WTC11 (cell line): ENCODE measurements around the gene ZBTB20.

ENCODE experiments used
- JUN ChIP-seq: sonication (generic); formaldehyde crosslinking; IDR thresholded peaks from 2 replicates; pipeline ENCODE4 v1.8.0; 2023; ENCODE audit warnings: mild to moderate bottlenecking, missing genetic modification reagents
- RELA ChIP-seq: sonication (generic); formaldehyde crosslinking; IDR thresholded peaks from 2 replicates; pipeline ENCODE4 v1.8.1; 2022; ENCODE audit warnings: missing genetic modification reagents, mild to moderate bottlenecking, borderline replicate concordance
- TF ChIP-seq, protein P1 (sequence below): sonication (generic); formaldehyde crosslinking; conservative IDR thresholded peaks from 2 replicates; pipeline ENCODE4 v1.8.1; 2022; ENCODE audit warnings: mild to moderate bottlenecking, missing genetic modification reagents
- TF ChIP-seq, protein P2 (sequence below): fragments of 200-600 bp; IDR thresholded peaks from 2 replicates; pipeline ENCODE4 v1.8.0; 2022; ENCODE audit warnings: antibody characterized with exemption
- TF ChIP-seq, protein P3 (sequence below): sonication (generic); formaldehyde crosslinking; IDR thresholded peaks from 2 replicates; pipeline ENCODE4 v1.8.1; 2022; ENCODE audit warnings: mild to moderate bottlenecking, moderate library complexity, missing genetic modification reagents
- TF ChIP-seq, protein P4 (sequence below): sonication (generic); formaldehyde crosslinking; IDR thresholded peaks from 2 replicates; pipeline ENCODE4 v1.8.0; 2023; ENCODE audit warnings: missing genetic modification reagents

DNA sequence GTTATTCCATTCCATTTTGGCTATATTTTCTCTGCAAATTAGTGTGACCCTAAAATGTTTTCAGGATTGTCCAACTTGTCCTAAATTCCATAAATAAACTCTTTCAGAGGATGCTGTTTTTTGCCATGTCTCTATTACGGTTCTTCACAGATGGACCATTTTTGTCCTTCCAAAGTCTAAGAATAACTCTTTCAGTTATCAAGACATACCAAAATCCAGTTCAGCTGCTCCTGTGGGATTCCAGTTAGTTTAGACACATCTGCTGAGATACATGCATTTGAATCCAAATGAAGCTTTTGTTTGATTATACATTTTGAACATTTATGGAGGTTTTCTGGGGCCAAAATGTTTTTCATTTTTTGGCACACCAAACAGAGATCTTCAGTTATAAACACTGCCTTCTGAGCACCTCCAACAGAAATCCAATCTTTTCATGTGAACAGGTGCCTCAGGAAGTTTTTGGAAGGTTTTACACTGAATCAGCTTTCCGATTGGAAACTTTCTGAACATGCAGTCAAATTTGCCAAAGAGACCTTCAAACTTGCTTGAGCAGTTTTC, 772.6 kb downstream of the ZBTB20 start:
- TF ChIP-seq RELA (CRISPR knock-in tag) (no peak), JUN (CRISPR knock-in tag) (no peak)
- TF ChIP-seq, protein P1, sequence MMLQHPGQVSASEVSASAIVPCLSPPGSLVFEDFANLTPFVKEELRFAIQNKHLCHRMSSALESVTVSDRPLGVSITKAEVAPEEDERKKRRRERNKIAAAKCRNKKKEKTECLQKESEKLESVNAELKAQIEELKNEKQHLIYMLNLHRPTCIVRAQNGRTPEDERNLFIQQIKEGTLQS (CRISPR knock-in tag) = no peak
- TF ChIP-seq, protein P2, sequence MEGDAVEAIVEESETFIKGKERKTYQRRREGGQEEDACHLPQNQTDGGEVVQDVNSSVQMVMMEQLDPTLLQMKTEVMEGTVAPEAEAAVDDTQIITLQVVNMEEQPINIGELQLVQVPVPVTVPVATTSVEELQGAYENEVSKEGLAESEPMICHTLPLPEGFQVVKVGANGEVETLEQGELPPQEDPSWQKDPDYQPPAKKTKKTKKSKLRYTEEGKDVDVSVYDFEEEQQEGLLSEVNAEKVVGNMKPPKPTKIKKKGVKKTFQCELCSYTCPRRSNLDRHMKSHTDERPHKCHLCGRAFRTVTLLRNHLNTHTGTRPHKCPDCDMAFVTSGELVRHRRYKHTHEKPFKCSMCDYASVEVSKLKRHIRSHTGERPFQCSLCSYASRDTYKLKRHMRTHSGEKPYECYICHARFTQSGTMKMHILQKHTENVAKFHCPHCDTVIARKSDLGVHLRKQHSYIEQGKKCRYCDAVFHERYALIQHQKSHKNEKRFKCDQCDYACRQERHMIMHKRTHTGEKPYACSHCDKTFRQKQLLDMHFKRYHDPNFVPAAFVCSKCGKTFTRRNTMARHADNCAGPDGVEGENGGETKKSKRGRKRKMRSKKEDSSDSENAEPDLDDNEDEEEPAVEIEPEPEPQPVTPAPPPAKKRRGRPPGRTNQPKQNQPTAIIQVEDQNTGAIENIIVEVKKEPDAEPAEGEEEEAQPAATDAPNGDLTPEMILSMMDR = no peak
- TF ChIP-seq, protein P3, sequence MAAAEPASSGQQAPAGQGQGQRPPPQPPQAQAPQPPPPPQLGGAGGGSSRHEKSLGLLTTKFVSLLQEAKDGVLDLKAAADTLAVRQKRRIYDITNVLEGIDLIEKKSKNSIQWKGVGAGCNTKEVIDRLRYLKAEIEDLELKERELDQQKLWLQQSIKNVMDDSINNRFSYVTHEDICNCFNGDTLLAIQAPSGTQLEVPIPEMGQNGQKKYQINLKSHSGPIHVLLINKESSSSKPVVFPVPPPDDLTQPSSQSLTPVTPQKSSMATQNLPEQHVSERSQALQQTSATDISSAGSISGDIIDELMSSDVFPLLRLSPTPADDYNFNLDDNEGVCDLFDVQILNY (CRISPR knock-in tag) = no peak
- TF ChIP-seq, protein P4, sequence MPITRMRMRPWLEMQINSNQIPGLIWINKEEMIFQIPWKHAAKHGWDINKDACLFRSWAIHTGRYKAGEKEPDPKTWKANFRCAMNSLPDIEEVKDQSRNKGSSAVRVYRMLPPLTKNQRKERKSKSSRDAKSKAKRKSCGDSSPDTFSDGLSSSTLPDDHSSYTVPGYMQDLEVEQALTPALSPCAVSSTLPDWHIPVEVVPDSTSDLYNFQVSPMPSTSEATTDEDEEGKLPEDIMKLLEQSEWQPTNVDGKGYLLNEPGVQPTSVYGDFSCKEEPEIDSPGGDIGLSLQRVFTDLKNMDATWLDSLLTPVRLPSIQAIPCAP (CRISPR knock-in tag) = no peak
